Adrenal gland (tissue), 12 donors: ENCODE results near the gene FHOD3. TPM values are rescaled to one million over a fixed set of nuclear protein-coding genes. Genes with fewer than 3 reads are reported as not detected.
A peak's percentile ranks its signal among the peaks of the same experiment; 100 is the strongest.

Experiments
- DNase-seq, 7 donors: peaks; one replicate each; pipeline ENCODE4 v3.0.0-alpha.2; 2019 to 2020
- H3K27ac ChIP-seq, 5 donors: fragments of 200-600 bp; sonication (generic) in 4 of 5; 1 replicate in 3 of 5; 2 replicates in 2 of 5; pipeline versions ENCODE4 v1.5.1 to v1.8.0; 2016 to 2020; ENCODE audit warnings: mild to moderate bottlenecking in 1 of 5
- H3K27me3 ChIP-seq: fragments of 200-600 bp; 2 replicates; pipeline ENCODE4 v1.8.0; 2021
- H3K36me3 ChIP-seq, 2 donors: fragments of 200-600 bp; replicated peaks in 1 of 2; 1 replicate in 1 of 2; 2 replicates in 1 of 2; pipeline versions ENCODE4 v1.5.1 to v1.8.0; 2018 to 2022
- H3K4me1 ChIP-seq, 2 donors: fragments of 200-600 bp; replicated peaks in 1 of 2; 1 replicate in 1 of 2; 2 replicates in 1 of 2; pipeline versions ENCODE4 v1.5.1 to v1.8.0; 2018 to 2021
- H3K4me3 ChIP-seq, 4 donors: fragments of 200-600 bp; sonication (generic) in 3 of 4; one replicate each; pipeline ENCODE4 v1.5.1; 2016 to 2018
- H3K9me3 ChIP-seq, 3 donors: fragments of 200-600 bp; sonication (generic) in 1 of 3; replicated peaks in 1 of 3; 1 replicate in 2 of 3; 2 replicates in 1 of 3; pipeline versions ENCODE4 v1.5.1 to v1.8.0; 2016 to 2021
- POLR2A ChIP-seq, 2 donors: fragments of 450-650 bp; IDR thresholded peaks; one replicate each; pipeline ENCODE4 v1.6.1; 2017; ENCODE audit warnings: antibody characterized with exemption in 2 of 2, mild to moderate bottlenecking in 2 of 2, moderate library complexity in 1 of 2
- WGBS, 4 donors: extraction: QIAGEN DNeasy Blood & Tissue Kit in 2 of 4; methylation state at CpG; one replicate each; pipeline versions ENCODE4 v1.1.5 to v1.1.7; 2013 to 2017; 5-methylcytosine and 5-hydroxymethylcytosine counted together
- intact Hi-C, 2 donors: fragments of 100-400 bp; cut with DNase I; formaldehyde crosslinking; loops; one replicate each; pipeline versions ENCODE4 v1.14.1 to v1.15.0; 2022 to 2023
- polyA plus RNA-seq, 3 donors: library from polyadenylated mRNA; stranded (reverse); fragments of 200-250 nt in 2 of 3; fragments of 350-450 nt in 1 of 3; fragmentation: Illumina TruSeq in 1 of 3; extraction: RNeasy Lipid Tissue Mini Kit (QIAGEN cat#74804) in 1 of 3; gene quantifications; one replicate each; pipeline ENCODE4 v1.2.3, GENCODE V29; 2013 to 2014
- total RNA-seq, 9 donors: library from RNA; depleted of rRNA in 4 of 9; stranded (reverse); fragments of >200 nt in 4 of 9; fragments of 120-200 nt in 1 of 9; fragmentation: NEBNext Ultra II Directional in 1 of 9; extraction: Animal tissue kit (Norgen Biotek cat#: 25700) in 1 of 9; gene quantifications; one replicate each; pipeline versions ENCODE4 v1.1.0 to v1.2.4, GENCODE V29; 2013 to 2023
- TF ChIP-seq, protein P1 (sequence below), 6 experiments: fragments of 450-650 bp in 4 of 6; fragments of 200-600 bp in 2 of 6; sonication (generic) in 1 of 6; IDR thresholded peaks; 1 replicate in 5 of 6; 2 replicates in 1 of 6; pipeline versions ENCODE4 v1.5.1 to v1.8.0; 2016 to 2021; ENCODE audit warnings: antibody characterized with exemption in 6 of 6, mild to moderate bottlenecking in 2 of 6, moderate library complexity in 1 of 6
- donor health status: healthy with polysubstance abuse.
- donor health status: Bipolar disorder and iron deficiency.
- donor health status: DM: yes; HTN: yes; CAD: no.
- donor health status: DM: no; HTN: no; CAD: no.
- donor health status: DM: no; HTN: no; CAD: no.
- donor health status: DM: yes; HTN: yes; CAD: no.

FHOD3 gene
- total and polyA plus RNA-seq, 12 donors = 17.5 to 87.9 (median 48.5) TPM

DNA sequence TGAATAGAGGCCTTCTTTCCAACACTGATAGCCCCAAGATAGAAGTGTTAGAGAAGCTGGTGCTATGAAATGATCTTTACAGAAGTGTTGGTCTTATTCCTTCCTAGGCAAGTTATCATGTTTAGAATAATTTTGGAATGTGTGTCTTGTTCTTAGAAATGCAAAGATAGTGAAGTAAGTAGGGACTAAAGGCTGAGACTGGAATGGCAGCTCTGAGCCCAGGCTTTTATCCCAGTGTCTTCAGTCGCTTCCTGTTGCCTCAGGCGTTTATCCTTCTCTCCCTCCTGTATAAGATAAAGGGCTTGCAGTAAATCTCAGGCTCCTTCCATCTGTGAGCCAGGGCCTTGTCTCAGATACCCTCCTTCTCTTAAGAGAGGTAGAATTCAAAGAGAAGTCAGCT lies 313.1 kb downstream of the FHOD3 start:
- H3K27ac ChIP-seq = no peak overlapping the region
- no peak for DNase-seq
- H3K27me3 ChIP-seq = no peaks in the 10 kb centered on the region
- no peaks in the 10 kb centered on the region for H3K9me3 ChIP-seq
- no peak overlapping the region for H3K4me3 ChIP-seq
- 71 to 89% (median 84%) methylated on average over 2 of the region's 2 CpGs for WGBS, 4 donors
- no peaks in the 10 kb centered on the region for H3K36me3 ChIP-seq
- TF ChIP-seq POLR2A (IDR thresholded peaks at IDR 0.05) = no peak
- TF ChIP-seq, protein P1, sequence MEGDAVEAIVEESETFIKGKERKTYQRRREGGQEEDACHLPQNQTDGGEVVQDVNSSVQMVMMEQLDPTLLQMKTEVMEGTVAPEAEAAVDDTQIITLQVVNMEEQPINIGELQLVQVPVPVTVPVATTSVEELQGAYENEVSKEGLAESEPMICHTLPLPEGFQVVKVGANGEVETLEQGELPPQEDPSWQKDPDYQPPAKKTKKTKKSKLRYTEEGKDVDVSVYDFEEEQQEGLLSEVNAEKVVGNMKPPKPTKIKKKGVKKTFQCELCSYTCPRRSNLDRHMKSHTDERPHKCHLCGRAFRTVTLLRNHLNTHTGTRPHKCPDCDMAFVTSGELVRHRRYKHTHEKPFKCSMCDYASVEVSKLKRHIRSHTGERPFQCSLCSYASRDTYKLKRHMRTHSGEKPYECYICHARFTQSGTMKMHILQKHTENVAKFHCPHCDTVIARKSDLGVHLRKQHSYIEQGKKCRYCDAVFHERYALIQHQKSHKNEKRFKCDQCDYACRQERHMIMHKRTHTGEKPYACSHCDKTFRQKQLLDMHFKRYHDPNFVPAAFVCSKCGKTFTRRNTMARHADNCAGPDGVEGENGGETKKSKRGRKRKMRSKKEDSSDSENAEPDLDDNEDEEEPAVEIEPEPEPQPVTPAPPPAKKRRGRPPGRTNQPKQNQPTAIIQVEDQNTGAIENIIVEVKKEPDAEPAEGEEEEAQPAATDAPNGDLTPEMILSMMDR (IDR thresholded peaks at IDR 0.05) = no peak
- peaks cover 0 to 4% of the 10 kb centered on the region in 2 donors for H3K4me1 ChIP-seq
- intact Hi-C loops = no loop called here

DNA sequence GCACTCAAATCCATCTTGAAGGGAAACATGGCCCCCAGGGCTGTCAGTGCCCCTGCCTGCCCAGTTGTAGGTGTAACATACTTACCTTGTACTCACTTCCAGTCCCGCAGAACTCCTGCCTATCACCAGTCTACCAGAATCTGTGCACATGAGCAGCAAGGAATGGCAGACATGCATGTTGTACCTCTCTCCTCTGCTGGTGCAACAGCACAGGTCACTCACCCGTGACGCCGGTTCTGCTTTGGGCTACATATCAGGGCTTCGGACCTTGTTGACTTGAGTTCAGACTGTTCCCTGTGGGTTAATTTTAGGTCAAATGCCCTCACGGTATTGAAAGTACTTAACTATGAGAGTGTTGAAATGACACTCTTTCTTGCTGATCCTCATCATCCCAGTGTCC lies 315.6 kb downstream of the FHOD3 start:
- Histone ChIP-seq H3K36me3 (no peaks in the 10 kb centered on the region), H3K27ac (no peak overlapping the region), H3K4me3 (no peak overlapping the region), H3K4me1 (no peaks in the 10 kb centered on the region), H3K9me3 (no peaks in the 10 kb centered on the region), H3K27me3 (no peaks in the 10 kb centered on the region)
- 97 to 99% (median 98%) methylated on average over 5 to 6 of the region's 6 CpGs for WGBS, 4 donors
- TF ChIP-seq, protein P1 (IDR thresholded peaks at IDR 0.05) = no peak
- no peak for TF ChIP-seq POLR2A (IDR thresholded peaks at IDR 0.05)
- DNase-seq = no peak
- intact Hi-C loops = no loop called here

DNA sequence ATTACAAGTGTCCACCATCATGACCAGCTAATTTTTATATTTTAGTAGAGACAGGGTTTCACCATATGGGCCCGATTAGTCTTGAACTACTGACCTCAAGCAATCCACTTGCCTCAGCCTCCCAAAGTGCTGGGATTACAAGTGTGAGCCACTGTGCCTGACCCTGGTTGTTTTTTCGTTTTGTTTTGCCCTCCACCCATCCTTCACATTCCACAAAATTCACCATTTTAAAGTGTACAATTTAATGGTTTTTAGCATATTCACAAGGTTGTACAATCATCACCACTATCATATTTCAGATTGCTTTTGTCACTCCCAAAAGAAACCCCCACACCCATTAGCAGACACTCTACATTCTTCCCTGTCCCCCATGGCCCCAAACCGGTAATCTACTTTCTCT lies 316.3 kb downstream of the FHOD3 start:
- no peak for DNase-seq
- intact Hi-C loops = no loop called here
- H3K9me3 ChIP-seq = no peaks in the 10 kb centered on the region
- H3K27ac ChIP-seq = no peak overlapping the region
- TF ChIP-seq, protein P1 (IDR thresholded peaks at IDR 0.05) = no peak
- no peak for TF ChIP-seq POLR2A (IDR thresholded peaks at IDR 0.05)
- no peaks in the 10 kb centered on the region for H3K36me3 ChIP-seq
- H3K4me3 ChIP-seq = no peak overlapping the region
- H3K27me3 ChIP-seq = no peaks in the 10 kb centered on the region
- WGBS, 4 donors = 87 to 95% (median 90%) methylated on average over 3 of the region's 3 CpGs
- H3K4me1 ChIP-seq = no peaks in the 10 kb centered on the region

DNA sequence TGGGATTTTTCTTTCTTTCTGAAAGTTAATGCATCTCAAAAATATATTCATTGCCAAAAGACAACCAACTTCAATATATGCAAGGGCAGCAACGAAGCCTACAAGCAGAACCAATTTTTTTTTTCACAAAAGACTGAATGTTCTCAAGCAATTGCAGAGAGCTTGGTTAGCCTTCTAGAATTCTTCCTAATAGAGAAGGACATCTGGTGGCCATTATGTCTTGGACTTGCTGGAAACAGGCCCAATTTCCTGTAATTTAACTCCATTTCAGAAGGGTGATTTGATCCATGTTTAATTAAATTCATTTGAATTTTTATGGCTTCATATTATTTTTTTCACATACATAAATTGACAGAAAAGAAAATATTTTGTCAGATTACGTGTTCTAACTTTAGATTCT lies 323.3 kb downstream of the FHOD3 start:
- H3K27me3 ChIP-seq = no peaks in the 10 kb centered on the region
- no peak for DNase-seq
- no peak for TF ChIP-seq POLR2A (IDR thresholded peaks at IDR 0.05)
- TF ChIP-seq, protein P1 (IDR thresholded peaks at IDR 0.05) = peak in 2 of 6 experiments; percentile 14 to 20
- intact Hi-C loops = no loop called here
- WGBS, 4 donors = 41 to 48% (median 45%) methylated on average over 2 of the region's 2 CpGs
- H3K9me3 ChIP-seq = no peaks in the 10 kb centered on the region
- H3K4me1 ChIP-seq = no peaks in the 10 kb centered on the region
- H3K36me3 ChIP-seq = no peaks in the 10 kb centered on the region
- no peak overlapping the region for H3K4me3 ChIP-seq
- no peak overlapping the region for H3K27ac ChIP-seq
